Vagina (tissue), 2 donors: ENCODE measurements around the gene AADAC.

Experiments
- POLR2A ChIP-seq, 2 donors: fragments of 450-650 bp; IDR thresholded peaks; one replicate each; pipeline ENCODE4 v1.6.1; 2017; ENCODE audit warnings: antibody characterized with exemption in 2 of 2, mild to moderate bottlenecking in 2 of 2, moderate library complexity in 2 of 2
- TF ChIP-seq, protein P1 (sequence below), 3 experiments: fragments of 450-650 bp in 2 of 3; fragments of 200-600 bp in 1 of 3; sonication (generic) in 1 of 3; IDR thresholded peaks; one replicate each; pipeline ENCODE4 v1.5.1; 2017 to 2019; ENCODE audit warnings: antibody characterized with exemption in 3 of 3, mild to moderate bottlenecking in 2 of 3, moderate library complexity in 2 of 3

DNA sequence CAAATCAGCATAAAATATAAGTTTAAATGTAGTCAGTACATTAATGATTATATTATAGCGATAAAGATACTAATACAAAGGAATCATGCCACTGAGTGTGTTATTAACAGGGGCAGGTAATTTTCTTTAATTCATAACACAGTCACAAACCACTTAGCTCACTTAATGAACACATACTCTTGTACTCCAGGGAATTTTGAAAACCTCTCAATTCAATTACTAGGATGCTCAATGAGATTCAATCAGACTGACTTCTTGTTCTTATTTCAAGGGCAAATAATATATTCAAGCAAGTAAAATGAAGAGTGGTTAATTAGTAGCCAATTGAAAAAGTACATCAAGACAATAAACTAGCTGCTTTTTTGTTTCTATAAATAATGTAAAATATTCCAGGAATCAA, 53.8 kb downstream of the AADAC start:
- TF ChIP-seq POLR2A (IDR thresholded peaks at IDR 0.05): no peak
- TF ChIP-seq, protein P1, sequence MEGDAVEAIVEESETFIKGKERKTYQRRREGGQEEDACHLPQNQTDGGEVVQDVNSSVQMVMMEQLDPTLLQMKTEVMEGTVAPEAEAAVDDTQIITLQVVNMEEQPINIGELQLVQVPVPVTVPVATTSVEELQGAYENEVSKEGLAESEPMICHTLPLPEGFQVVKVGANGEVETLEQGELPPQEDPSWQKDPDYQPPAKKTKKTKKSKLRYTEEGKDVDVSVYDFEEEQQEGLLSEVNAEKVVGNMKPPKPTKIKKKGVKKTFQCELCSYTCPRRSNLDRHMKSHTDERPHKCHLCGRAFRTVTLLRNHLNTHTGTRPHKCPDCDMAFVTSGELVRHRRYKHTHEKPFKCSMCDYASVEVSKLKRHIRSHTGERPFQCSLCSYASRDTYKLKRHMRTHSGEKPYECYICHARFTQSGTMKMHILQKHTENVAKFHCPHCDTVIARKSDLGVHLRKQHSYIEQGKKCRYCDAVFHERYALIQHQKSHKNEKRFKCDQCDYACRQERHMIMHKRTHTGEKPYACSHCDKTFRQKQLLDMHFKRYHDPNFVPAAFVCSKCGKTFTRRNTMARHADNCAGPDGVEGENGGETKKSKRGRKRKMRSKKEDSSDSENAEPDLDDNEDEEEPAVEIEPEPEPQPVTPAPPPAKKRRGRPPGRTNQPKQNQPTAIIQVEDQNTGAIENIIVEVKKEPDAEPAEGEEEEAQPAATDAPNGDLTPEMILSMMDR (IDR thresholded peaks at IDR 0.05): no peak
